Muscle of arm (tissue), 12 donors: ENCODE results near the gene EYS. TPM values are rescaled to one million over a fixed set of nuclear protein-coding genes. Genes with fewer than 3 reads are reported as not detected.

ENCODE experiments used
- DNase-seq: peaks from one replicate; pipeline ENCODE4 v3.0.0-alpha.2; 2013
- polyA plus RNA-seq, 12 donors: library from polyadenylated mRNA; unstranded; fragments of 120-200 nt; gene quantifications; one replicate each; pipeline ENCODE4 v1.2.1, GENCODE V29; 2013; ENCODE audit not compliant: insufficient read length in 12 of 12

EYS gene
- polyA plus RNA-seq, 12 donors, result 0.27 to 0.80 (median 0.46) TPM; not detected in 2

- no peak for DNase-seq
Observed at GRCh38 chr6:64983089-64983488, 723.9 kb downstream of the EYS start.

DNA sequence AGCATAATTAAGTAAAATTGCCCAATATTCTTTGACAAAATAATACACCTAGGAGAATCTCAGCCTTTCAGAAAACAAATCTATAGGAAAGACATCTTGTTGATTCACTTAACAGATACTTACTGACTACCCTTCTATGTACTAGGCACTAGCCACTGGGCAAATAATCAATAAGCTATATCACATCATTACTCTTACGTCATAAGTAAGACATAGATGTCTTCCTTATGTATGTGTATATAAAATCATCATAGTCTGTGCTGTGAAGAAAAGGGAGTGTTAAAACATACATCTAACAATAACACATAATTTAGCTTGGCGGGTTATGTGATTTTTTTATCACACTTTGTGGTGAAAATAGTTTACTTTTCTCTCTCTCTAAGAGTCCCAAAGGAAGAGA lies 733.9 kb downstream of the EYS start:
- no peak for DNase-seq

- no peak for DNase-seq
Observed at GRCh38 chr6:64969139-64969538, 737.9 kb downstream of the EYS start.

- DNase-seq, result no peak
Observed at GRCh38 chr6:64955435-64955848, 751.6 kb downstream of the EYS start.

GRCh38 chr6:64949257-64949656 lies 757.8 kb downstream of the EYS start:
- no peak for DNase-seq

DNA sequence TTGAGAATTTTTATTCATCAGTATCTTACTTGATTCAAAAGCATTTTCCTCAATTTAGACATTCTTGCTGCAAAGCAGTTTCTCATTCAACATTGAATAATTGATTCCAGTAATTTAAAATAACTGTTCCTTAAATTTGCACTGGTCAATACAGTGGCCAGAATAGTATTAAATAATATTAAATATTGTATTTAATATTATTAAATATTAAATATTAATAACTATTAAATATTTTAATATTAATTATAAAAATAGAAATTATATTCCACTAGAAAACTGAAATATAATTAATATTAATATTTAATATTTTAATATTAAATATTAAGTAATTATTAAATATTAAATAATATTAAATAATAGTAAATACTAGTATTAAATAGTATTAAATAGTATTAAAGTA lies 758.8 kb downstream of the EYS start:
- no peak for DNase-seq

DNA sequence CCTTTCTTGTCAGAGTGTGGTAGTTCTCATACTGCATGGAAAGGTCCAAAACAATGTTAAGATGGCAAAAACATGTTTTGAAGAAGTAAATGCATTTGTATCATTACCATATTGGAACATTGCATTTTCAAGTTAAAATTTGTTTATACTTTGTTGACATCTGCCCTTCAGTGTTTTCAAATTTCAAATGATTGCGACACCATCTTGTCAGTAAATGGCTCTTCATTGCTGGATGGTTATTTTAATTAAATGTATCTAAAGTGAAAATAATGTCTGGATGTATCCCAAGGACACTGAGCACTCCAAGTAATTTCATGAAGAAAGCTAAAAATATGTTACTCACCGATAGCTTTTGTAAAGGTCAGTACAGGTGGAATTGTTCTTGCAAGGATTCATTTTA lies 761.6 kb downstream of the EYS start:
- no peak for DNase-seq

GRCh38 chr6:64932486-64932885 lies 774.5 kb downstream of the EYS start:
- DNase-seq, result no peak

DNA sequence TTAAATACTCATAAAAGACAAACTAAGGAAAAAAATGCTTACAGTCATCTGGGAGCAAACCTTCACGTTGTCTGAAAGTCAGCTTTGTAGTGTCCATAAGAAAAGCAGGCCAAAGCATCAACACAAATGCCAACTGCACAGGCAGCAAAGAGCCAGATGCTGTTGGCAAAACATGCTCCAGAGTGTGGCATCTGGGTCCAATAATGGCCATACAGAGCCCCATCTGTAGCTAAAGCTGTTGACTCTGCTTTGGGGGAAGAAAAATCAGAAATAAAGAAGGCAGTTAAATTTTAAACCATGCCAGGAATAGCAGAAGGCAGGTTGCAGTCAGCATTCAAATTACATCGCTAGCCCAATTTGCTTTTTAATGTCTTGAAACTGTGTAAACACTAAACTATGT lies 776.3 kb downstream of the EYS start:
- DNase-seq, result no peak

DNA sequence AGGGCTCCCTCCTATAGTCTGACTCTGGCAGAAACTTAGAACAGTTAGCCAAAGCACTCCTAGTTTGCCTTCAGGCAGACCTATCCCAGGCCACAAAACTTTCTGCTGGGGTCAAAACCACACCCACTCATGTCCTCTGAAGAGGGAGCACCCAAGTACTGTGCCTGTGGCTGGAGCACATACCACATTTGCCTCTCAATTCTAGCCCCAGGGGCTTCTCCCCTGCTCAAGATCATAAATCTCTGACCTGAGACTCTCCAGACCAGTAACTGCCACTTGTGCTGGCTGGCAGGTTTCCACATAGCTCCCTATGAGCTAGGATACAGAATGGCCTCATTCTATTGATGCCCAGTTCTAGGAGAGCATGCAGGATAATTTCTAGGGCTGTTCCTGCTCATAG lies 781.0 kb downstream of the EYS start:
- DNase-seq, result no peak

DNA sequence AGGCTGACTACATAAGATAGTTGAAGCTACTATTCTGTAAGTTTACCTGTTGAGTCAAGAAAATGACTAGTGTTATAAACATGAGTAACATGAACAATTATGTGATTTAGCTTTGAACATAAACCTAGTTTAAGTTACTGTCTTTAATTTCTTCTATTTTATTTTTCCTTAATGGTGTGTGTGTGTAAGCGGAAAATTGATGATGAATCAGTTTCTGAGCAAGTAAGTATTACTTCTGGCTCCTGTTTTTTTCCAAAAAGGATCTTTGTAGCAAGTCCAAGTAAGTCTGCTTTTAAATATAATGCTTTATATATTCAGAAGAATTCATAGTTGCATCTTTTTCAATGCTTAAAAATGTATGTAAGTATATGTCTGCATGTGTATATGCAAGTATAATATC lies 786.8 kb downstream of the EYS start:
- DNase-seq, result no peak

DNA sequence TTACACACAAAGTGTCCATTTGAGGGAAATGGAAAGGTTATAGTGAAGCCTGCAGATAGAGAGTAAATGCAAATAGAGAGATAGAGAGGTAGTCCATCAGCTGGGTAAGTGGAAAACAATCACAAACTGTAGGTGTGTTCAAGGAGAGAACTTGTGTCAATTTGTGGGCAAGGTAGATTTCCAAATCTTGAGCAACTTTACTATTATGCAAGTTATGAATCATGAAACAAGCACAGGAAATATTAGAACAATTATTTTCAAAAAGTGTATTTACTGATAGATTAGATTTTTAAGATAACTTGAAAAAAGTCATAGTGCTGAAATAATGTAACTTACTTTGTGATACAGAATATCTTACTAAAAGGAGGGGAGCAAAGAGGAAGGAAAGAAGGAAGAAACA lies 792.9 kb downstream of the EYS start:
- DNase-seq, result no peak

- DNase-seq, result no peak
Observed at GRCh38 chr6:64912966-64913365, 794.1 kb downstream of the EYS start.

DNA sequence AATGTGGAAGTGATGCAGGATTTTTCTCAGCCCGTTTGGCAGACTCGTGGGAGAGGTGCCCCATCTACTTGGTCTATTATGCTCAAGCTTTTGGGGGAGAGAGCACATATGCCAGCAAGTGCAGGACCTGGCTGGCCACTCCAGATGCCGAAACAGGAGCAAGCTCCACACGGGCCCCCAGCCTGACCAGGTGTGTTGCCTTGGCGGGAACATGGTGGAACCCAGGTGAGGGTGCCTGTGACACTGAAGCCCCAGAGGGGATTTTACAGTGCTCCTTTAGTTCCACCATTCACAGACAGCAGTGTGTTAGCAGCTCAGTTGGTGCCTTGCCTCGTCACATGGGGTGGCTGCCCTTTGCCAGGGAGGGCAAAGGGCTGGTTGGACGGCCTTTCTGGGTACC lies 798.9 kb downstream of the EYS start:
- no peak for DNase-seq

GRCh38 chr6:64904616-64905015 lies 802.4 kb downstream of the EYS start:
- DNase-seq, result no peak

- no peak for DNase-seq
Observed at GRCh38 chr6:64902596-64902995, 804.4 kb downstream of the EYS start.

GRCh38 chr6:64896939-64897338 lies 810.1 kb downstream of the EYS start:
- DNase-seq, result no peak

DNA sequence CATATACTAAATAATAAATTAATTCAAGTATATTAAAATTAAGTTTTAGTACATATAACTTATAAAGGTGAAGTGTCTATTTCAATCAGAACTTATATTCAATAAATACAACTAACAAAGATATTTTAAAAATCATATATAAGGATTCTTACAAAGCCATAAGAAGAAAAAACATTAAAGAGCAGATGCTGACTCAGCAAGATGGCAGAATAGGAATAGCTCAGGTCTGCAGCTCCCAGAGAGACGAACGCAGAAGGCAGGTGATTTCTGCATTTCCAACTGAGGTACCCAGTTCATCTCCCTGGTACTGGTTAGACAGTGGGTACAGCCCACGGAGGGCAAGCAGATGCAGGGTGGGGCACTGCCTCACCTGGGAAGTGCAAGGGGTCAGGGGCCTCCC lies 811.1 kb downstream of the EYS start:
- DNase-seq, result no peak

- no peak for DNase-seq
Observed at GRCh38 chr6:64890609-64891008, 816.4 kb downstream of the EYS start.

DNA sequence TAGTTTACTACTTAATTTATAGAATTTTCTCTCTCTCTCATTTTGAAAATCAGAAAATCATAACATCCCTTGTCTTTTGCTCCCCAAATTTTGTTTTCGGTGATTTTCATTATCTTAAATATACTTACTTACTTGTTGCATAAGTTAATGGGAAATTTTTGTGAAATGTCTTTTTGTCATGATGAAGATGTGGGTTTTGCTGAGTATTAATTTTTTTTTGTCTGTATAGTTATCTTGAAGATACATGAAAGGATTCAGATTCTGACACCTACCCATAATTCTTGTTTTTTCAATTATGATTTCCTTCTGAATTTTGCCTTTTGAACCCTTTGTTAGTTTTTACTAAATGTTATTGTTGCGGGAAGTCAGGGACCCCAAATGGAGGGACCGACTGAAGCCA lies 817.9 kb downstream of the EYS start:
- no peak for DNase-seq

- DNase-seq, result no peak
Observed at GRCh38 chr6:64874776-64875175, 832.2 kb downstream of the EYS start.

- DNase-seq, result no peak
Observed at GRCh38 chr6:64872633-64873032, 834.4 kb downstream of the EYS start.

DNA sequence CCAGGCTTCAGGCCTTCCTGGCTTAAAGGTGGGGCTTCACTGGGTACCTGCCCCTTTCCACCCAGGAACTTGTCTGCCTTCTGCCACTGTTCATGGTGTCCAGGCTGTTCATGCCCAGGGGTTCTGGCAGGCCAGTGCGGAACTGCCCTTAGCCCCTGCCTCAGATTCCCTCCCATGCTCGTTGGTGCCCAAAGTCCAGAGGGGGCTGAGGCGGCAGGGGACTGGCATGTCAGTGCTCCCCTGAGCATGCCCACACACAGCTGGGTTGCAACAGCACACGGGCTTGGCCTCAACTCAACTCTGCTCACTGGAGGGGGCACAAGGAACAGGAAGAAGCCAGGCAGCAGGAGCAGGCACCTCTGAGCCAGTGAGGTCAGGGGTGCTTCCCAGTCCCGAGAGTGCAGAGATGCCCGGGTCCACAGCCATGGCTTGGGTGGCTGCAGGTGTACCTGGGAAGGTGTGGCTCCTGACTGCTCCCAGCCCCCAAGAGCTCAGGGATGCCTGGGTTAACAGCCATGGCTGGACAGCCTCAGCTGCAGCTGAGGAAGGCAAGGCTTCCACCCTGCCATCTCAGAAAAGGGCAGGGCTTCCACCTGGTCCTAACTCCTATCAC lies 845.9 kb downstream of the EYS start:
- DNase-seq, result no peak

GRCh38 chr6:64860203-64860602 lies 846.8 kb downstream of the EYS start:
- DNase-seq, result no peak

GRCh38 chr6:64850121-64850520 lies 856.9 kb downstream of the EYS start:
- DNase-seq, result no peak
